Neural crest cell (in vitro differentiated cells): ENCODE data around the gene LOXL1. TPM values are rescaled to one million over a fixed set of nuclear protein-coding genes. Genes with fewer than 3 reads are reported as not detected.

Source experiments
- DNase-seq: peaks from one replicate; pipeline ENCODE4 v3.0.0; 2021; ENCODE audit warnings: low read depth, mixed read lengths, low spot score
- H3K27ac Mint-ChIP-seq: one replicate; pipeline ENCODE4 v1.8.0; 2021; ENCODE audit warnings: mild to moderate bottlenecking, mixed read lengths; ENCODE audit not compliant: unreplicated experiment
- H3K27me3 Mint-ChIP-seq: 2 replicates; pipeline ENCODE4 v1.8.0; 2021; ENCODE audit warnings: low read depth, mild to moderate bottlenecking, mixed read lengths
- H3K36me3 Mint-ChIP-seq: 2 replicates; pipeline ENCODE4 v1.8.0; 2021; ENCODE audit warnings: low read depth, mild to moderate bottlenecking, mixed read lengths
- H3K4me1 Mint-ChIP-seq: 2 replicates; pipeline ENCODE4 v1.8.0; 2021; ENCODE audit warnings: mixed read lengths
- H3K4me3 Mint-ChIP-seq: one replicate; pipeline ENCODE4 v1.8.0; 2021; ENCODE audit warnings: mild to moderate bottlenecking, mixed read lengths
- H3K9me3 Mint-ChIP-seq: 2 replicates; pipeline ENCODE4 v1.8.0; 2021; ENCODE audit warnings: mixed read lengths
- CTCF ChIP-seq: fragments of 200-600 bp; sonication (generic); conservative IDR thresholded peaks from 2 replicates; pipeline ENCODE4 v1.5.0; 2021; ENCODE audit warnings: antibody characterized with exemption, mild to moderate bottlenecking
- total RNA-seq: library from RNA; stranded (reverse); gene quantifications from 2 replicates; pipeline ENCODE4 v1.2.1, GENCODE V29; 2021

LOXL1 gene
- total RNA-seq, 1 donor from 2014 or later = 17.3 TPM

GRCh38 chr15:73889053-73889761 lies 37.1 kb upstream of the LOXL1 start:
- Mint-ChIP-seq H3K27me3 (peaks cover 32% of the 10 kb centered on the region), H3K4me1 (no peaks in the 10 kb centered on the region), H3K9me3 (peaks cover 5% of the 10 kb centered on the region), H3K4me3 (no peak overlapping the region), H3K36me3 (peaks cover 5% of the 10 kb centered on the region), H3K27ac (no peak overlapping the region)
- DNase-seq = no peak
- no peak for TF ChIP-seq CTCF

- no peak for DNase-seq
- Mint-ChIP-seq H3K27ac (no peak overlapping the region), H3K9me3 (peaks cover 5% of the 10 kb centered on the region), H3K4me1 (no peaks in the 10 kb centered on the region), H3K4me3 (no peak overlapping the region), H3K36me3 (peaks cover 5% of the 10 kb centered on the region), H3K27me3 (peaks cover 30% of the 10 kb centered on the region)
- no peak for TF ChIP-seq CTCF
Observed at GRCh38 chr15:73889762-73890124, 36.5 kb upstream of the LOXL1 start.

GRCh38 chr15:73891328-73892315 lies 34.6 kb upstream of the LOXL1 start:
- Mint-ChIP-seq H3K9me3 (peaks cover 5% of the 10 kb centered on the region), H3K4me1 (no peaks in the 10 kb centered on the region), H3K27ac (no peak overlapping the region), H3K27me3 (peaks cover 30% of the 10 kb centered on the region), H3K36me3 (peaks cover 5% of the 10 kb centered on the region), H3K4me3 (no peak overlapping the region)
- TF ChIP-seq CTCF = no peak
- no peak for DNase-seq

GRCh38 chr15:73892446-73893226 lies 33.6 kb upstream of the LOXL1 start:
- TF ChIP-seq CTCF = no peak
- Mint-ChIP-seq H3K4me1 (no peaks in the 10 kb centered on the region), H3K36me3 (peaks cover 5% of the 10 kb centered on the region), H3K27me3 (peaks cover 30% of the 10 kb centered on the region), H3K9me3 (peaks cover 5% of the 10 kb centered on the region), H3K4me3 (no peak overlapping the region), H3K27ac (no peak overlapping the region)
- DNase-seq = no peak

- peaks cover 5% of the 10 kb centered on the region for H3K36me3 Mint-ChIP-seq
- no peaks in the 10 kb centered on the region for H3K4me1 Mint-ChIP-seq
- no peak for TF ChIP-seq CTCF
- H3K4me3 Mint-ChIP-seq = no peak overlapping the region
- no peak for DNase-seq
- H3K27ac Mint-ChIP-seq = no peak overlapping the region
- peaks cover 5% of the 10 kb centered on the region for H3K9me3 Mint-ChIP-seq
- peaks cover 22% of the 10 kb centered on the region for H3K27me3 Mint-ChIP-seq
Observed at GRCh38 chr15:73894133-73894814, 32.0 kb upstream of the LOXL1 start.
